K562 treated with DMSO at 1 percent for 48 hours (cell line): ENCODE data around the gene METTL13. TPM values are rescaled to one million over a fixed set of nuclear protein-coding genes. Genes with fewer than 3 reads are reported as not detected.

Experiments used
- total RNA-seq: library from RNA; unstranded; fragments of 300-600 nt; gene quantifications from 2 replicates; pipeline ENCODE4 v1.2.3, GENCODE V29; 2022; ENCODE audit warnings: low replicate concordance; ENCODE audit errors: extremely low read depth

The METTL13 gene, protein sequence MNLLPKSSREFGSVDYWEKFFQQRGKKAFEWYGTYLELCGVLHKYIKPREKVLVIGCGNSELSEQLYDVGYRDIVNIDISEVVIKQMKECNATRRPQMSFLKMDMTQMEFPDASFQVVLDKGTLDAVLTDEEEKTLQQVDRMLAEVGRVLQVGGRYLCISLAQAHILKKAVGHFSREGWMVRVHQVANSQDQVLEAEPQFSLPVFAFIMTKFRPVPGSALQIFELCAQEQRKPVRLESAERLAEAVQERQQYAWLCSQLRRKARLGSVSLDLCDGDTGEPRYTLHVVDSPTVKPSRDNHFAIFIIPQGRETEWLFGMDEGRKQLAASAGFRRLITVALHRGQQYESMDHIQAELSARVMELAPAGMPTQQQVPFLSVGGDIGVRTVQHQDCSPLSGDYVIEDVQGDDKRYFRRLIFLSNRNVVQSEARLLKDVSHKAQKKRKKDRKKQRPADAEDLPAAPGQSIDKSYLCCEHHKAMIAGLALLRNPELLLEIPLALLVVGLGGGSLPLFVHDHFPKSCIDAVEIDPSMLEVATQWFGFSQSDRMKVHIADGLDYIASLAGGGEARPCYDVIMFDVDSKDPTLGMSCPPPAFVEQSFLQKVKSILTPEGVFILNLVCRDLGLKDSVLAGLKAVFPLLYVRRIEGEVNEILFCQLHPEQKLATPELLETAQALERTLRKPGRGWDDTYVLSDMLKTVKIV
- total RNA-seq: not detected in 2 replicates

DNA sequence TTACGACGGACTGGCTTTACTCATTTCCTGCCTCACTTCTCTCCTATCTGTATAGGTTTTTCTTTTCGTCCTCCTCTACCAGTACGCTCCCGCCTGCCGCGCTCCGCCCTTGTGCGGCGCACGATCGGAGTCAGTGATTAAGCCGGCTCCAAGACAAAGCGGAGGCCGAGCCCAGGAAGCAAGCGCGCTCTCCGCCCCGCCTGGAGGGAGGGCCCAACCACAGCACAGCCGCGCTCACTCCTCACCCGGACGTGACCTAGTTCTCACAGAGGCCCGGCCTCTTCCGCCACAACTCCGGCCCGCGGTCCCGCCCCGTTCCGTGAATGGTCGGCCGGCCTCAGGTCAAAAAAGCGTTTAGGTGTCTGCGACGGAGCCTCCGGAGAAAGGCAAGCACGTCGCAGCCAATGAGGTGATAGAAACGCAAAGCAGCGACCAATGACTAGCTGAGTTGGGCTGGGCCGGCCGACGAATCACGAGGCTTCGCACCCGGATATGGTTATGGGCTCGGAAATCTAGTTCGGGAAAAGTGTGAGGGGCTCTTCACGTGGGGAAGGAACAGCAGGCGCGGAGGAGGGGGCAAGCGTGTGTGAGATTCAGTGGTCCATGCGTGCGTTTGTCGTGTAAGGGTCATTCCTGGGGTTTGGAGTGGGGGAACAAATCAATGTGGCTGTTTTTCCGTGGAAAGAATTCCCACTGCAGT is at the start of gene METTL13:
Gene METTL13, plus strand, starts transcription at position 485 of the 700 bp plus-strand sequence. CDS start 308 bp downstream, outside the sequence.

DNA sequence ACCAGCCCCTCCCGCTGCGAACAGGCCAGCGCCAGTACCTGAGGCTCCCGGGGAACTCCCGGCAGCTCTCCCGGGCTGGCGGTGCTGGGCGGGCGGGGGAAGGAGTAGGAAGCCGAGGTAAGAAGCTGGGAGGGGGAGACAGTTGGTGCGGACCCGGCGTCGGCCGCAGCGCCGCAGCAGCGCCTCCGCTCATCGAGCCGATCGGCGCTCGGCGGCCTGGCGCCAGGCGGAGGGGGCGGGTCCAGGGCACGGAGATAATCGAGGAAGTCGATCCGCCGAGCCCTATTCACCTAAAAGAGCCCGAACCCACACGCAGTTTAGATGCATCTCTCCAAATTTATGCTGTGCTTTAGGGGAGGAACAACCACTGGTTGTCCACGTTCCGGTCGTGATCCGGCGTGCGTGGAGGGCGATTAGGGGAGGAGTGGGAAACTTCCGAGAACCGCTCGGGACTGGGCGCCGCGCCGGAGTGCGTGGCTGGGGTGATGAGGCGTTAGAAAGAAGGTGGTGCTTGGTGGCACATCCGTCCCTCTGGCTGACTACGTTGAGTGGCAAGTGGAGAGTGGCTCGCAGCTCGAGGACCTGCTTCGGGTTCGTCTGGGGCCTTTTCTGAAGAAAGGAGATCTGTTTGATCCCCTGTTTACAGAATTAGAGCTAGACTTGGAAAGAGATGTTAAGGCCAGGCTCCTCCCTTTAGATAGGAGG is 39.4 kb upstream of the METTL13 start, which contains the start of gene VAMP4:
Gene VAMP4, minus strand, starts transcription at position 194 of the 705 bp plus-strand sequence. CDS start 3,651 bp downstream, outside the sequence.

GRCh38 chr1:171841050-171841910 is 59.8 kb downstream of the METTL13 start, which contains the start of gene DNM3:
TSS of gene DNM3 (plus strand) at chr1:171841498. CDS start at chr1:171841657, 159 bp downstream.

Other genes starting within 250 kb of the METTL13 start
- not detected in 2 replicates for gene MYOCOS, start 159.4 kb upstream of the METTL13 start, total RNA-seq
- not detected in 2 replicates for gene MYOC, start 129.0 kb upstream of the METTL13 start, total RNA-seq
- not detected in 2 replicates for gene VAMP4, start 39.6 kb upstream of the METTL13 start, total RNA-seq
- not detected in 2 replicates for gene DNM3, start 59.8 kb downstream of the METTL13 start, total RNA-seq